ACHN (cell line): ENCODE data around the gene MTG2.

Experiments
- DNase-seq: peaks from one replicate; pipeline ENCODE4 v3.0.0-alpha.2; 2015
- in situ Hi-C: cut with HindIII; loops from 2 replicates; pipeline ENCODE4 v1.10.0; 2017; ENCODE audit warnings: low sequenced_read_pairs, low pct_ligation_motif_present, low pct_unique_long_range_greater_than_20kb

The MTG2 gene

DNA sequence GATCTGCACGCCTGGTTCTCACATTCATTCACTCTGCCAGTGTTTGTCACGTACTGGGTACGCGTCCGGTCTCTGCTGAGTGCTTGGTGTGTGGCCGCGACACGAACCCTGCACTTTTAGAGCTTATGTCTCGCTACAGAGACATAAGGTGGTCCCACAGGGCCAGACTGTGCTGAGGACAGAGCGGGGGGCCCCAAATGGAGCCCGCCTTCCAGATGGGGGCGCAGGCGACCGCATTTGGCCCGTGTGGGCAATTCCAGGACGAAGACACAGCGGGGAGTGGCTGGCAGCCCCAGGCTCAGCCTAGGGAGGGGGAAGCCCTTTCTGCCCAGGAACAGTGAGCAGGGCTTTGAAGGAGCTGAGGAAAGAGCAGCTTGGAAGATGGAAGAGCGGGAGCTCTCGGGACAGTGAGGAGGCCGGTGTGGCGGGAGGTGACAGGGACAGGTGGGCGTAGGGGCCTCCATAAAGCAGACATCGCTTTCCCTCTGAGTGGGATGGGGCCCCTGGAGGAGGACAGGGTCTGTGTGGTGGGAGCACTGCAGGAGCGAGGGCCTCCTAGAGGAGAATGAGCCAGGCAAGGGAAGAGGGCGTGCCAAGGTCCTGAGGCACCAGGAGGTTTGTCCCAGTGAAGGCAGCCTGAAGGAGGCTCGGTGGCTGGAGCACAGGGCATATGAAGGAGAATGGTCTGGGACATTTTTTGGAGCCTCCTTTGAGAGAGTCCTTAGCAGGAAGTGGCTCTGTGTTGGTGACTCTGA lies 7.8 kb upstream of the MTG2 start:
- in situ Hi-C loops, result no loop called here
- no peak for DNase-seq

DNA sequence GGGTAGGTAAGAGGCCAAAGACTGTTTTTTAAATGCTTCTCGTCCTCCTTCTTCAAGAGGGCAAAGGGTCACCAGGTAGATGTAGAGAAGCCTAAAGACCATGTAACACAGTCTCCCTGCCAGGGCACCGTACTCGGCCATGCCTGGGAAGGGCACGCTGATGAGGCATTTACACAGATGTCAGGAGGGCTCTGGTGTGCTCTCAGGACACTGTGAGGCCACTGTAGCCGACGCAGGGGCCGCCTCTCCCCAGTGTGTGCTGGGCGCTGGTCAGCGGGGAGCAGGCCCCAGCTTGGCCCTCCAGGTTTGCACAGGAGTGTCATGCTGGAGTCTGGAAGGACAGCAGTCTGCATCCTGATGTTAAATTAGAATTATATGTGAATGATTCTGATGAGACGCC lies 7.1 kb upstream of the MTG2 start:
- DNase-seq, result no peak
- in situ Hi-C loops, result no loop called here

DNA sequence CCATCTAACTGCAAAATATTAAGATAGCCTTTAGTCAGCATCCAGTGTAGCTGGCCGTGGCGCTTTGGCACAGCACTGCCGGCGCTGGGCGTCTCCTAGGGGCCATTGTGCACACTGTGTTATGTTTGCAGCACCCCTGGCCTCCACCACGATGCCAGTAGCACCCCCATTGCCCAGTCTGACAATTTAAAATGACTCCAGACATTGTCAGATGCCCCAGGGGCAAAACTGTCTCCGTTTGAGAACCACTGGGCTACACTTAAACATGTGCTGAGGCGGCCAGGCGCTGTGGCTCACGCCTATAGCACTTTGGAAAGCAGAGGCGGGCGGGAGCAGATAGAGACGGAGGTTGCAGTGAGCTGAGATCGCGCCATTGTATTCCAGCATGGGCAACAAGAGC lies 6.0 kb upstream of the MTG2 start:
- in situ Hi-C loops, result no loop called here
- no peak for DNase-seq

DNA sequence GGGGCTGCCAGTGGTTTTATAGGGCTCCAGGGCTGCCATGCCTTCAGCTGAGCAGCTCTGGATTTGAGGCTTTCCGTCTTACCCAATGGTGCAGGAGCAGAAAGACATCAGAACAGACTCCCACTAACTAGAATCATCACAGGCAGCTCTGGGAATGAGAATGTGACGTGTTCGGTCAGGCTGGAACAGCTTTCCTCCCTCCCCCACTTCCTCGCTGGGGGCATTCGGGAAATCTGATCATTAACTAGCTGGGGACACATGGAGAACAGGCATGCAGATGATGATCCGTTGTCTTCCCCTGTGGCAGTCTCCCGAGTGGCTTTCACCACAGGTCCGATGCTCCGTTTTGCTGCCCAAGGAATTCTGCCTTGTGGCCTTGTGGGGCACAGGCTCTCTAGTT lies 5.5 kb upstream of the MTG2 start:
- no peak for DNase-seq
- in situ Hi-C loops, result no loop called here

DNA sequence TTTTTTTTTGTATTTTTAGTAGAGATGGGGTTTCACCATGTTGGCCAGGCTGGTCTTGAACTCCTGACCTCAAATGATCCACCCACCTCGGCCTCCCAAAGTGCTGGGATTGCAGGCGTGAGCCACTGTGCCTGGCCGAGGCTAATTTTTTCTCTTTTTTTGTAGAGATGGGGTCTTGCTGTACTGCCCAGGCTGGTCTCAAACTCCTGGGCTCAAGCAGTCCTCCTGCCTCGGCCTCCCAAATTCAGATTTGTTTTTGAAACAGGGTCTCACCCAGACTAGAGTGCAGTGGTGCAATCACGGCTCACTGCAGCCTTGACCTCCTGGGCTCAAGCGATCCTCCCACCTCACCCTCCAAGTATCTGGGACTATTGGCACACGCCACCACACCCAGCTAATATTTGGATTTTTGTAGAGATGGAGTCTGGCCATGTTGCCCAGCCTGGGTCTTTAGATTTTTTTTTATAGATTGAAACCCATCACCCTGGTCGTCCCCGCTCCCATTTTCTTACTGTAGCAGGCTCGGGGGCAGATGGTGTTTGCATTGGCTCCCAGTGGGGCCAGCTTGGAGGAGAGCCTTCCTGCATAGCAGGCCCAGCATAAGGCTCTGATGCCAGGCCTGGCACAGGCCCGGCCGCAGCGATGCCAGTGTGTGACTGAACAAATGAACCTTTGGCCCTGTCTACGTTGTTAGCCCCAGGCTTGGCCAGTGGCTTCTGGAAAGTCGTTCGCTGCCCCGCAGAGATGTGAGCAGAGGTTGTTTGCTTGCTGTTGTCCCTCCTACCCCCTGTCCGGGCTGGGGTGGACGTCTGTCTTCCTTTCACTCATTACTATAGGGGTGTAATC lies 4.3 kb upstream of the MTG2 start:
- in situ Hi-C loops, result no loop called here

DNA sequence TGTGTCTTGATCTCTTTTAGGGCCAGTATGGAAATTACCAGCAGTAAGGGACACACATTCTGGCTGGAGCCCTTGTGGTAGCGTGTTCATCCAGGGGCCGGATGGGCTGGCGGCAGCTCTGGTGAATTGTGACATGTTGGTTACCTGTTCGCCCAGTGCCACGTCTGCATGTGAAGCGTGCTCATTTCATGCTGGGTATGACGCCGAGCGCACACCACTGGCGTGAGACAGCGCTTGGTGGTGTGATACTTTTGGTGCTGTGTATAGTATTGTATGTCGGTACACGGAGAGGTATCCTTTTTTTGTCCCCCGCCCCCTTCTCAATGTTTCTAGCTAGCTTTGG lies 3.7 kb upstream of the MTG2 start:
- no peak for DNase-seq
- in situ Hi-C loops, result no loop called here

More for the DNA sequence above, 4.3 kb upstream of the MTG2 start:
- DNase-seq, result no peak

DNA sequence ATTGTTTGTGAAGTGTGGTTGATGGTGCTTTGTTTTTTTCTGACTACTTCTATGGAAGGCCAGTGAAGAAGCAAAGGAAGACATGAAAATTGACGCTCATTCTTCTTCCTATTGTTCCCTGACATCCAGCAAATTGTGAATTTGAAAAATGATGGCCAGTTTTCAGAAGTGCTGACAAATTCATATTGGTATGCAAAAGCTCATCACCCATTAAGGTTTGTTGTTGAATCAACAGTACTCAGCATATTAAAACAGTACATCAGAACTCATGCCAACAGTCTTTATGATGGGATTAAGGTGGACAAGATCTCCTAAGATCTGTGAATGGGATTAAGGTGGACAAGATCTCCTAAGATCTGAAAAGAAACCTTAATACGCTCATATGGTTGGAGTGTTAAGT lies 1.0 kb upstream of the MTG2 start:
- no peak for DNase-seq
- in situ Hi-C loops, result no loop called here

DNA sequence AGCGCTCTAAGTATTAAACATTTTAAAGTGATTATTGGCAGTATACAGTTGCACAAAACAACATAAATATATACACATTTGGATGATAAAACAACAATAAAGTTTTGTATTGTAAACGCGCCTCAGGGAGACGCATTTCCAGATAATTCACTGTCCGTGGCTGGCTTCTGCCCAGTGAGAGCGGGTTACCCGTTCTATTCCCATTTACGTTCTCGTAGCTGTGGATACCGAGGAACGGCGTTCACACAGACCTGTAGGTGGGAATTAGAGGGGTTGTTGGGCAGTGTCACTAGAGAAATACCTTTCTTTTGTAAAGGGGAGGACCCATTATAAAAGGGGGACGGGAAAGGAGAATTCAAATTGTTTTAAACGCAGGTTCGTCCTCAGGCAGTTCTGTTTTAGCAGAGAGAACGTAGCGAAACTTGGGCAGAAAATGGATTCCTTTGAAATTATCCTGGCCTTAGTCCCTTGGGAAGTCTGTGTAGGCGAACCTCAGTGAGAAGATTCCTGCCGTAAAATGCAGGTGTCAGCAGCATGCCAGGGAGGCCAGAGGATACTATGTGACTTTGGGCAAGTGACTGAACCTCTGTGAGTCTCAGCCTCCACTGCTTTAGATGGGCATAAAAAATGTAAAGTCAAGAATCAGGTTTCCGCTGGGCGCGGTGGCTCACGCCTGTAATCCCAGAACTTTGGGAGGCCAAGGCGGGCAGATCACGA lies 756 bp downstream of the MTG2 start:
- in situ Hi-C loops, result no loop called here
- peak; percentile 3 for DNase-seq

DNA sequence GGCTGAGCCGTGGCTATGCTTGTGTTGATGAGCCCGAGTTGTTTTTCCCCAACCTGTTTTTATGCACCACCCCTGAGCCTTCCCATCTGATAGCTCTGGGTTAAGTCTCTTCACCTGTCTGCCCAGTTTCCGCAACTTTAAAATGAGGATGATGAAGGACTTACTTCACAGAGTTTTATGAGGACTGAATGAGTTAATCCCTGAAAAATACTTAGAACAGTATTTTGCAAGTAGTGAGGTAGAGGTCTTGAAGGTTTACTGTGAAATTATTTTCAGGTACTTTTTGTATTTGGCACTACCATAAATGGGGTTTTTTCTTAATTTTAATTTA lies 3.2 kb downstream of the MTG2 start:
- no peak for DNase-seq
- in situ Hi-C loops, result no loop called here

DNA sequence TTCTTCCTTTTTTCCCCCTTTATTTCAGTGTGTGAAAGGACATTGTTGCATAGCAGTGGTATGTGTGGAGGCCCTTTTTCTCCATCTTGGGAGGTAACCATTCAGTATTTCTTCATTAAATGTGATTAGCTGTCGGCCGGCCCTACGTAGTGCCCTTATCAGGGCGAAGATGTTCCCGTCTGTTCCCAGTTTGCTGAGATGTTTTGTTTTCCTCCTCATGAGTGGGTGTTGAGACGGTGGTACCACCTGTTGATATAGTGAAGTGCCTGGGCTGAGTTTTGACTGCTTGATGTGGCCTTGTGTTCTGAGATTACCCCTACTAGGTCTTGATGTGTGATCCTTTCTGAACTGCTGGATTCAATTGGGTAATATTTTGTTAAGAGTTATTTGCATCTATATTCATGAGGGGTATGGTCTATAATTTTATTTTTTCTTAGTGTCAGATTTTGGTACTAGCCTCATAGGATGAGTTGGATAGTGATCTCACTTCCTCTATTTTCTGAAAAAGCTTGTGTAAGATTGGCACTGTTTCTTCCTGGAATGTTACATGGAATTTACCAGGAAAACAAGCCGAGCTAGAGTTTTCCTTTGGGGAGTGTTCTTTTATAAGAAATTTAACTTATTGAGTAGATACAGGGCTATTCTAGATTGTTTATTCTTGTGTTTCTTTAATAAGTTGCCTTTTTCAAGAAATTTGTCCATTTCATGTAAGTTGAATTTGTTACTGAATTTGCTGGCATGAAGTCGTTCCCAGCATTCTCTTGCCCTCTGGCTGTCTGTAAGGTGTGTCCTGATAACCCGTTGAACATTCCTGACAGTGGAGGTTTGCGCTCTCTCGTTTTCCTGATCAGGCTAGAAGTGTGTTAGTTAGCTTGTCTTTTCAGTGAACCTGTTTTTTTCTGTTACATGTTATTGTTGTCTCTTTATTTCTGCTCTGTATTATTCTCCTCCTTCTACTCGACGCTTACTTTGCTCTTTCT lies 4.3 kb downstream of the MTG2 start:
- DNase-seq, result no peak

DNA sequence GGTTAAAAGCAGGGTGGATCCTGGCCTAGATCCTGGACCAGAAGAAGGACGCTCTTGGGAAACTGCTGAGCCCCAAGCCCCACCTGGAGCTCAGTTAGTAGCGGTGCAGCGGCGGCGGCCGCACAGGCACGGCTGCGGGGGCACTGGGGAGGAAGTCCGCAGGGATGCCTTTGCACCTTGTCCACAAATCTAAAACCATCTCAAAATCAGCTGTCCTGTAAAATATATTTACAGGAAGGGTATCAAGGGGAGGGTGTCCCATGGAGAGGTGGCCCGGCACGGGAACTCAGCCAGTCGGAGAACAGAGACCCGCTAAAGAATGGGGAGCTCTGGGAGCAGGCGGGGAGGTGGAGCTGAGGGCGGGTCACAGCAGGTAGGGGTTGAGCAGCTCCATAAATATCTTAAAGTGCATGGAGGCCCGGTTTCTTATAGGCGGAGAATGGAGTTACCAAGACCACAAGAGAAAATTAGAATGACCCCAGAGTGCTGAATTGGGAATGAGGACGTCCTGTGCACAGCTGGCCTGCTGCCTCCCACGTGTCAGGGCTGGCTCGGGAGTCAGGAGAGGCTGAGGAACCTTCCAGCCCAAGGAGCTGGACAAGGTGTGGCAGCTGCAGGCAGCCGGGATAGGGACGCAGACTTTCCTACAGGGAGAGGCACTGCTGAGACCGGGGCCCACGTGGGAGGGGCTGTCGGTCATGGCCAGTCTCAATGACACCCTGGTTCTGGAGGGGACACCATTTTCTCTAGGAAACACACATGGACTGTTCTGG lies 8.0 kb downstream of the MTG2 start:
- in situ Hi-C loops, result no loop called here

More for the DNA sequence above, 4.3 kb downstream of the MTG2 start:
- in situ Hi-C loops, result no loop called here

DNA sequence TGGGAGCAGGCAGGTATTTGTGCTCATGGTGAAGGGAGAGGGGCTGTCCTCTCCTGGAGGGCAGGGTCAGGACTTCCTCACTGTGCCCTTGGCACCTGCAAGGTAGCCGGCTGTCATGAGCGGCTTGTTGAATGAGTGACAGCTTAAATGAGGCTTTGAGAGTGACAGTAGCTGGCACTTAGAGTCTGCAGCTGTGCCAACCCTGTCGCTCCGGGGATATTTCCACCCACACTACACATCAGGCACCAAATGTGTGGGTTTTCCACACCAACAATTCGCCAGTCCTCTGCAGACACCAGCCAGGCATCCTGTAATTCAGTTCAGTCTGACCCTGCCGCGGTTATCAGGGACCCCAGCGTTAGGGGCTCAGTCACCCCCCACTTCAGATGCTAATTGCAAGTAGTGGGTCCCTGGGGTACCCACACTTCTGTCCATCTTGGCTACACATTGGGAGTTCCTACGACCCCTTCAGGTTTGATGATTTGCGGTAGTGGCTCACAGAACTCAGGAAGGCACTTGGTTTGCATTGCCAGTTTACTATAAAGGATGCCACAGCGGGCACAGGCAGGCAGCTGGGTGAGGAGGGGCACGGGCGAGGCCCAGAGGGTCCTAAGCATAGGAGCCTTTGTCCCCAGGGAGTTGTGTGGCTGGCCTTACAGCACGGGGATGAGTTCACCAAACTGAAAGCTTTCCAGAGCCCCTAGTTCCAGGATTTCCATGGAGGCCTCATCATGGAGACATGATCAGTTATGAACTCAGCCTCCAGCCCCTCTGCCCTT lies 9.1 kb downstream of the MTG2 start:
- in situ Hi-C loops, result no loop called here
- DNase-seq, result no peak

More for the DNA sequence above, 8.0 kb downstream of the MTG2 start:
- DNase-seq, result no peak

DNA sequence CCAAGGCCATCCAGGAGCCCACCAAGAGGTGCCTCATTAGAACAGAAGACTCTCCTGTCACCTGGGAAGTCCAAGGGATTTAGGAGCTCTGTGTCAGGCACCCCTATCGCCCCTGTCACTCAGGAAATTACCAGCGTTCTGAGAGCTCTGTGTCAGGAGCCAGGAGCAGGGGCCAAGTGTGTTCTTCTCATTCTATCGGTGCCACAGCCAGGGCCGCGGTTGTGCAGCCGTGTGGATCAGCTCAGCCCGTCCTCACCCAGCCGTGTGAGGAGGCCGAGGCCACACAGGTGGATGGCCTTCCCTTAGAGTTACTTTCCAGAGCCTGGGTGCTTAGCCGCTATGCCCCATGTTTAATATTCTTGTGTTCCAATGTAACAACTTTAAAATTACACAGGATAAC lies 9.8 kb downstream of the MTG2 start:
- in situ Hi-C loops, result no loop called here
- DNase-seq, result no peak

DNA sequence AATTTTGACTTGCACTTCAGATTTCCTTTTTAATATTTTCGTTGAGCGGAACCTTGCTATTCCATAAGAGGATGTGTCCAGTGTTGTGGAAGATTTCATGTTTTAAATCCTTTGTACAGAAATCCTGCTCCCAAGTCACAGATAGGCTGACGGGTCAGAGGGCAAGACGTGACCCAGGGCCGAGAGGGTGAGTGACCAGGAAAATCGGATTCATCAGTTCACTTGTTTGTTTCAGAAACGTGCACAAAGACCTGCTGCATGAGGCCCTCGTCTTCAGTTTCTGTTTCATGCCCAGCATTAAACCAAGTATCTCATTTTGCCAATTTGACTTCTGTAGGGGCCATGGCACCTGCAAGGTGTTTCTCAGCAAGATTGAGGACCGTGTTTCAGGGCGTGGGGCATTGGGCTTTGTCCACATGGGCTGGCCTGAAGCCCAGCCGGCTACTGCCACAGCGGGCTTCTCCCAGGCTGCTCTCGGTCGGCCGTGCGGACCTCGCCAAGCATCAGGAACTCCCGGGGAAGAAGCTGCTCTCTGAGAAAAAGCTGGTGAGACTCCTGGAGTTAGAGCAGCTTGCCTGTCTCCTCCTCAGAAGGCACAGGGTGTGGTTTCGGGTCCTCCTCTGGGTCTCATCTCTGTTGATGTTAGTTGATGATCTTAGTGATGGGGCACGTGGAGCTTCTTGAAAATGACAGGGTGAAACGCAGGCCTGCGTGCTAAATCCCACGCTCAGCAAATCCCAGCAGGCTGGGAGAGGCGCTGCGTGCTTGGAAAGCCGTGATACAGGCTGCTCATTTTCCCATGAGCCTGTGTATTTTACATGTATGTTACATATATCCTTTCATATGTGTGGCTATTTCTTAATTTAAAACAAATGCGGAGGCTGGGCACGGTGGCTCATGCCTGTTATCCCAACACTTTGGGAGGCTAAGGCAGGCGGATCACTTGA lies 10.5 kb downstream of the MTG2 start:
- in situ Hi-C loops, result no loop called here
- DNase-seq, result no peak

DNA sequence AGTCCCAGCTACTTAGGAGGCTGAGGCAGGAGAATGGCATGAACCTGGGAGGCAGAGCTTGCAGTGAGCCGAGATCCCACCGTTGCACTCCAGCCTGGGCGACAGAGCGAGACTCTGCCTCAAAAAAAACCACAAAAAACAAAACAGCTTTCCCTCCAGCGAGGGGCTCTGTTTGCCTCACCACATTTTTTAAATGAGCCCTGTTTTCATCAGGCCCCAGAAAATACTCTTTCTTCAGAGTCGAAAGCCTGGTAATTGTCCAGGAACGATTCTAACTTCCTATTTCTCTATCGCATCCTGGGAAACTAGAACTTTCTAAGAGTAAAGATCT lies 12.2 kb downstream of the MTG2 start:
- in situ Hi-C loops, result no loop called here

DNA sequence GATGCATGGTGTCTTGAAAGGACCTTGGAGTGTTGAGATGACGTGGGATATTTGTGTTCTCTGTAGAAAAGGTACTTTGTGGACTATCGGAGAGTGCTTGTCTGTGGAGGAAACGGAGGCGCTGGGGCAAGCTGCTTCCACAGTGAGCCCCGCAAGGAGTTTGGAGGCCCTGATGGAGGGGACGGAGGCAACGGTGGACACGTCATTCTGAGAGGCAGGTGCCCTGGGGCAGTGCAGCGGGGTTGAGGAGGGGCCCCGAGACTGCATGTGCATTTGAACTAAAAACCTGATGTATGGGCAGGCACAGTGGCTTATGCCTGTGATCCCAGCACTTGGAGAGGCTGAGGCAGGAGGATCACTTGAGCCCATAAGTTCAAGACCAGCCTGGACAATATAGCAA lies 12.9 kb downstream of the MTG2 start:
- no peak for DNase-seq
- in situ Hi-C loops, result no loop called here

More for the DNA sequence above, 12.2 kb downstream of the MTG2 start:
- no peak for DNase-seq
